ENCODE measurements around the gene STT3A.

GRCh38 chr11:125564357-125564756 lies 28.3 kb upstream of the STT3A start:
- TF ChIP-seq CTCF (conservative IDR thresholded peaks at IDR 0.05 in 1 of 2, IDR thresholded peaks at IDR 0.05 in 1 of 2; ENCODE audit: low read depth in 1 of 2, low read length in 2 of 2) (no peak), EZH2 (IDR thresholded peaks at IDR 0.05; ENCODE audit: low read length, missing control alignments) (no peak)
